Measurements from ENCODE around the gene DAP. TPM values are rescaled to one million over a fixed set of nuclear protein-coding genes. Genes with fewer than 3 reads are reported as not detected.
A peak's percentile ranks its signal among the peaks of the same experiment; 100 is the strongest.

Gene DAP
- total and polyA plus RNA-seq, 2 of the 4 experiments (the other 2 are of a cell fraction), result 49.6 to 189 TPM

DNA sequence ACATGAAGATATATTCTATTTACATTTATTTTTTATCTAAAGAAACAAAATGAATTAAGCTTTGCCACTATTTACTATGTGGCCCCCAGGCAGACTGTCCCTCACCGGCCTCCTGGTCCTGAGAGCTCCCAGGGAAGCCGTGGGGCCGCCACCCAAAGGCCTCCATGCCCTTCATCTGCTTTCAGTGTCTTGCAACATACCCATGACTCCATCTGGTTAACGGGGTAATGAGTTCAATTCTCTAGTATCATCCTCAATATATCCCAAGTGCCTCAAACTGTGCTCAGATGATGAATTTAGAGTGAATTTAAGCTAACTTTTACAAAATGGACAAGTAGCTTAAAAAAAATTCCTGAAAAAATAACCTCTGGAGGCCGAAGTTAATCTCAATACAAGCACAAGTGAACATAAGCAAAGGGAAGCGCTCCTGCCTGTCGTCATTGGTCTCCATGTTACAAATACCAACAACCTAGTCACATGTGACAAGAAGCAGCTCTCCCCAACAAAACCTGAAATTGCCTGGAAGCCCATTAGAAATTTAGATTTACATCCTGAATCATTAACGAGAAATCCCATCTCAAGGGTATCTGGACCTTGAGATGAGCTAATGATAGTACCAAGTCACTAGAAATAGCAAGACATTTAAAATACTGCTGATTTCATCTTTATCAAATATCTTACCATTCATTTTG, 26.1 kb downstream of the DAP start:
- peaks cover 32% of the 10 kb centered on the region for H3K36me3 ChIP-seq (ENCODE audit: control insufficient read depth, insufficient read depth, low read length)

More for the DNA sequence above, 26.1 kb downstream of the DAP start:
- ChIA-PET CTCF (interaction anchor here (1.0 kb wide), 1 partner anchor 97 kb away, joined by 4 read pairs; no protein-coding TSS in a partner anchor), POLR2A (ENCODE audit: unreplicated experiment) (interaction anchor here (0.7 kb wide), 1 partner anchor 10 kb away, joined by 3 read pairs; no protein-coding TSS in a partner anchor)
- Histone ChIP-seq H3K4me3 (ENCODE audit: insufficient read depth, low read depth, low read length) (no peak overlapping the region), H3K4ac (ENCODE audit: low read depth, low read length) (no peak overlapping the region), H2AK9ac (replicated peaks; ENCODE audit: low read depth, low read length, poor library complexity) (no peak overlapping the region), H2BK120ac (ENCODE audit: low read depth, low read length) (no peak overlapping the region), H3K14ac (replicated peaks; ENCODE audit: low read depth, low read length) (no peak overlapping the region), H3K27ac (ENCODE audit: insufficient read depth, low read length) (no peak overlapping the region), H3K9ac (ENCODE audit: low read depth, low read length) (no peak overlapping the region), H2BK15ac (ENCODE audit: low read depth, low read length) (no peak overlapping the region), H2BK20ac (ENCODE audit: low read depth, low read length) (no peak overlapping the region), H2AK5ac (ENCODE audit: low read depth, low read length) (no peak overlapping the region), H3K23ac (ENCODE audit: low read depth, low read length) (no peak overlapping the region), H3K79me1 (ENCODE audit: low read depth in 1 of 2, low read length in 2 of 2) (peaks cover 51 to 85% of the 10 kb centered on the region in 2 experiments), H4K20me1 (ENCODE audit: insufficient read depth, low read length) (peaks cover 40% of the 10 kb centered on the region), H3K27me3 (ENCODE audit: control insufficient read depth, insufficient read depth, low read length) (no peaks in the 10 kb centered on the region), H2BK5ac (ENCODE audit: low read depth, low read length, poor library complexity, severe bottlenecking) (no peak overlapping the region), H3K4me2 (ENCODE audit: low read depth, low read length) (no peak overlapping the region), H3K56ac (ENCODE audit: extremely low read depth, insufficient read depth, low read length) (no peak overlapping the region), H3K9me1 (ENCODE audit: insufficient read depth, low read length) (peaks cover 31% of the 10 kb centered on the region), H3K18ac (ENCODE audit: low read depth, low read length) (no peak overlapping the region), H4K8ac (ENCODE audit: low read depth in 2 of 2, low read length in 2 of 2) (no peak overlapping the region), H2AFZ (replicated peaks; ENCODE audit: low read length, poor library complexity) (no peak overlapping the region), H4K5ac (ENCODE audit: low read depth, low read length) (no peak overlapping the region), H3K4me1 (ENCODE audit: control insufficient read depth, insufficient read depth, low read length) (peaks cover 6% of the 10 kb centered on the region; the same call in 1 of the 2 replicates), H3K9me3 (ENCODE audit: control insufficient read depth, insufficient read depth, low read length) (no peaks in the 10 kb centered on the region), H4K91ac (ENCODE audit: insufficient read depth, low read depth, low read length) (no peak overlapping the region)
- DNase-seq (no peak), ATAC-seq (ENCODE audit: low read depth) (no peak)
- in situ Hi-C loops (cut with MboI; ENCODE audit: low sequenced_read_pairs), result no loop called here
- BruUV-seq (replicated peaks), result no TSS peak
- dilution Hi-C loops (cut with HindIII; ENCODE audit: low sequenced_read_pairs, unreplicated experiment), result no loop called here
- WGBS, 2 experiments (ENCODE audit: extremely low coverage in 2 of 2, insufficient read length in 1 of 2), result 61% methylated on average over 4 of the region's 8 CpGs; no CpG with 5 or more reads in 1 of the 2 experiments
- intact Hi-C loops (cut with micrococcal nuclease), result no loop called here
- TF ChIP-seq SMC3 (IDR thresholded peaks at IDR 0.05; ENCODE audit: low read depth, low read length) (no peak), RAD21 (IDR thresholded peaks at IDR 0.05; ENCODE audit: low read length) (no peak), CEBPB (IDR thresholded peaks at IDR 0.05; ENCODE audit: low read depth, low read length) (peak; percentile 34; the same call in 1 of the 2 replicates), MAFK (IDR thresholded peaks at IDR 0.05; ENCODE audit: low read depth, low read length) (no peak)
- TF ChIP-seq, protein P1, sequence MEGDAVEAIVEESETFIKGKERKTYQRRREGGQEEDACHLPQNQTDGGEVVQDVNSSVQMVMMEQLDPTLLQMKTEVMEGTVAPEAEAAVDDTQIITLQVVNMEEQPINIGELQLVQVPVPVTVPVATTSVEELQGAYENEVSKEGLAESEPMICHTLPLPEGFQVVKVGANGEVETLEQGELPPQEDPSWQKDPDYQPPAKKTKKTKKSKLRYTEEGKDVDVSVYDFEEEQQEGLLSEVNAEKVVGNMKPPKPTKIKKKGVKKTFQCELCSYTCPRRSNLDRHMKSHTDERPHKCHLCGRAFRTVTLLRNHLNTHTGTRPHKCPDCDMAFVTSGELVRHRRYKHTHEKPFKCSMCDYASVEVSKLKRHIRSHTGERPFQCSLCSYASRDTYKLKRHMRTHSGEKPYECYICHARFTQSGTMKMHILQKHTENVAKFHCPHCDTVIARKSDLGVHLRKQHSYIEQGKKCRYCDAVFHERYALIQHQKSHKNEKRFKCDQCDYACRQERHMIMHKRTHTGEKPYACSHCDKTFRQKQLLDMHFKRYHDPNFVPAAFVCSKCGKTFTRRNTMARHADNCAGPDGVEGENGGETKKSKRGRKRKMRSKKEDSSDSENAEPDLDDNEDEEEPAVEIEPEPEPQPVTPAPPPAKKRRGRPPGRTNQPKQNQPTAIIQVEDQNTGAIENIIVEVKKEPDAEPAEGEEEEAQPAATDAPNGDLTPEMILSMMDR (conservative IDR thresholded peaks at IDR 0.05; ENCODE audit: low read depth, low read length), result no peak
